ENCODE results near the gene CASP10. TPM values are rescaled to one million over a fixed set of nuclear protein-coding genes. Genes with fewer than 3 reads are reported as not detected.

The CASP10 gene
- total and polyA plus RNA-seq, 2 of the 13 experiments (the other 11 are each of a cell fraction or from before 2014, with no cell fraction given) = 22.2 to 23.8 TPM

DNA sequence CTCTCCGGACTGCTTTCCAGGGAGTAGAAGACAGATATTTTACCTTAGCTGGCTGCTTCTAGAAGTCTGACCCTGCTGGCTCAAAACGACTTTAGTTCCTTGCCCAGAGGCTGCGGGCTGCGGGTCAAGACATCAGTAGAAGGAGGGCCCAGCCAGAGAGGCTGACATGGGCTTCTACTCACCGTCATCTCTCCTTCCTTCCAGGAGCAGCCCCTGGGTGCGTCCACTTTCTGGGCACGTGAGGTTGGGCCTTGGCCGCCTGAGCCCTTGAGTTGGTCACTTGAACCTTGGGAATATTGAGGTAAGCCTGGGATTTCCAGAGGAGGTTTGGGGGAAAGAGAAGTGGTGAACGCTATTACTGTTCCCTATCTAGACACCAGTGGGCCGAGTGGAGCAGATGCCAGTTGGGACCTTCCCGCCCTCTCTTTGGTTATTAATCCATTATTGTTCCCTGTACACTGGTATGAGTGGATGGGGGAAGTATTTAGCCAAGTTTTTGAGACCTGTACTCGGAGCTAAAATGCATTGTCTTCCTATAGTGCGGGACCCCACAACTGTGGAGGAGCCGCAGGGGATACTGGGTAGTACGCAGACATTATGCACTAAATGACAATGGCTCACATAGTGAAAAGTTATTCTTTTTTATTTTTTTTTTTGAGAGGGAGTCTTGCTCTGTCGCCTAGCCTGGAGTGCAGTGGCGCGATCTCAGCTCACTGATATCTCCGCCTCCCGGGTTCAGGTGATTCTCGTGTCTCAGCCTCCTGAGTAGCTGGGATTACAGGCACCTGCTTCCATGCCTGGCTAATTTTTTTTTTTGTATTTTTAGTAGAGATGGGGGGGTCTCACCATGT is 51.1 kb downstream of the CASP10 start (continued):
- TF ChIP-seq MIXL1 (CRISPR knock-in tag; IDR thresholded peaks at IDR 0.05) (no peak), ZNF20 (CRISPR knock-in tag; IDR thresholded peaks at IDR 0.05) (no peak), ZNF850 (CRISPR knock-in tag; conservative IDR thresholded peaks at IDR 0.05) (no peak), ASH2L (IDR thresholded peaks at IDR 0.05; ENCODE audit: insufficient read length, low read depth, low read length) (no peak), NFYB (CRISPR knock-in tag; IDR thresholded peaks at IDR 0.05) (no peak), NFRKB (IDR thresholded peaks at IDR 0.05) (no peak), ZNF777 (CRISPR knock-in tag; IDR thresholded peaks at IDR 0.05) (no peak), ZC3H4 (CRISPR knock-in tag; IDR thresholded peaks at IDR 0.05; ENCODE audit: borderline replicate concordance) (no peak), SRSF9 (IDR thresholded peaks at IDR 0.05; ENCODE audit: borderline replicate concordance, insufficient read depth, low read depth, low read length, poor library complexity, severe bottlenecking) (no peak), HMG20B (CRISPR knock-in tag; conservative IDR thresholded peaks at IDR 0.05) (no peak), ZBTB38 (CRISPR knock-in tag; IDR thresholded peaks at IDR 0.05) (no peak), HOXA7 (CRISPR knock-in tag; IDR thresholded peaks at IDR 0.05) (no peak), TCF7 (IDR thresholded peaks at IDR 0.05; ENCODE audit: low read depth) (no peak)
- TF ChIP-seq, protein P1, sequence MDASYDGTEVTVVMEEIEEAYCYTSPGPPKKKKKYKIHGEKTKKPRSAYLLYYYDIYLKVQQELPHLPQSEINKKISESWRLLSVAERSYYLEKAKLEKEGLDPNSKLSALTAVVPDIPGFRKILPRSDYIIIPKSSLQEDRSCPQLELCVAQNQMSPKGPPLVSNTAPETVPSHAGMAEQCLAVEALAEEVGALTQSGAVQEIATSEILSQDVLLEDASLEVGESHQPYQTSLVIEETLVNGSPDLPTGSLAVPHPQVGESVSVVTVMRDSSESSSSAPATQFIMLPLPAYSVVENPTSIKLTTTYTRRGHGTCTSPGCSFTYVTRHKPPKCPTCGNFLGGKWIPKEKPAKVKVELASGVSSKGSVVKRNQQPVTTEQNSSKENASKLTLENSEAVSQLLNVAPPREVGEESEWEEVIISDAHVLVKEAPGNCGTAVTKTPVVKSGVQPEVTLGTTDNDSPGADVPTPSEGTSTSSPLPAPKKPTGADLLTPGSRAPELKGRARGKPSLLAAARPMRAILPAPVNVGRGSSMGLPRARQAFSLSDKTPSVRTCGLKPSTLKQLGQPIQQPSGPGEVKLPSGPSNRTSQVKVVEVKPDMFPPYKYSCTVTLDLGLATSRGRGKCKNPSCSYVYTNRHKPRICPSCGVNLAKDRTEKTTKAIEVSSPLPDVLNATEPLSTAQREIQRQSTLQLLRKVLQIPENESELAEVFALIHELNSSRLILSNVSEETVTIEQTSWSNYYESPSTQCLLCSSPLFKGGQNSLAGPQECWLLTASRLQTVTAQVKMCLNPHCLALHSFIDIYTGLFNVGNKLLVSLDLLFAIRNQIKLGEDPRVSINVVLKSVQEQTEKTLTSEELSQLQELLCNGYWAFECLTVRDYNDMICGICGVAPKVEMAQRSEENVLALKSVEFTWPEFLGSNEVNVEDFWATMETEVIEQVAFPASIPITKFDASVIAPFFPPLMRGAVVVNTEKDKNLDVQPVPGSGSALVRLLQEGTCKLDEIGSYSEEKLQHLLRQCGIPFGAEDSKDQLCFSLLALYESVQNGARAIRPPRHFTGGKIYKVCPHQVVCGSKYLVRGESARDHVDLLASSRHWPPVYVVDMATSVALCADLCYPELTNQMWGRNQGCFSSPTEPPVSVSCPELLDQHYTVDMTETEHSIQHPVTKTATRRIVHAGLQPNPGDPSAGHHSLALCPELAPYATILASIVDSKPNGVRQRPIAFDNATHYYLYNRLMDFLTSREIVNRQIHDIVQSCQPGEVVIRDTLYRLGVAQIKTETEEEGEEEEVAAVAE (CRISPR knock-in tag; IDR thresholded peaks at IDR 0.05; ENCODE audit: borderline replicate concordance) = no peak
- TF ChIP-seq, protein P2, sequence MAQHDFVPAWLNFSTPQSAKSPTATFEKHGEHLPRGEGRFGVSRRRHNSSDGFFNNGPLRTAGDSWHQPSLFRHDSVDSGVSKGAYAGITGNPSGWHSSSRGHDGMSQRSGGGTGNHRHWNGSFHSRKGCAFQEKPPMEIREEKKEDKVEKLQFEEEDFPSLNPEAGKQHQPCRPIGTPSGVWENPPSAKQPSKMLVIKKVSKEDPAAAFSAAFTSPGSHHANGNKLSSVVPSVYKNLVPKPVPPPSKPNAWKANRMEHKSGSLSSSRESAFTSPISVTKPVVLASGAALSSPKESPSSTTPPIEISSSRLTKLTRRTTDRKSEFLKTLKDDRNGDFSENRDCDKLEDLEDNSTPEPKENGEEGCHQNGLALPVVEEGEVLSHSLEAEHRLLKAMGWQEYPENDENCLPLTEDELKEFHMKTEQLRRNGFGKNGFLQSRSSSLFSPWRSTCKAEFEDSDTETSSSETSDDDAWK (CRISPR knock-in tag; IDR thresholded peaks at IDR 0.05) = no peak
- TF ChIP-seq, protein P3, sequence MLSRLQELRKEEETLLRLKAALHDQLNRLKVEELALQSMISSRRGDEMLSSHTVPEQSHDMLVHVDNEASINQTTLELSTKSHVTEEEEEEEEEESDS (CRISPR knock-in tag; IDR thresholded peaks at IDR 0.05; ENCODE audit: borderline replicate concordance) = no peak
- TF ChIP-seq, protein P4, sequence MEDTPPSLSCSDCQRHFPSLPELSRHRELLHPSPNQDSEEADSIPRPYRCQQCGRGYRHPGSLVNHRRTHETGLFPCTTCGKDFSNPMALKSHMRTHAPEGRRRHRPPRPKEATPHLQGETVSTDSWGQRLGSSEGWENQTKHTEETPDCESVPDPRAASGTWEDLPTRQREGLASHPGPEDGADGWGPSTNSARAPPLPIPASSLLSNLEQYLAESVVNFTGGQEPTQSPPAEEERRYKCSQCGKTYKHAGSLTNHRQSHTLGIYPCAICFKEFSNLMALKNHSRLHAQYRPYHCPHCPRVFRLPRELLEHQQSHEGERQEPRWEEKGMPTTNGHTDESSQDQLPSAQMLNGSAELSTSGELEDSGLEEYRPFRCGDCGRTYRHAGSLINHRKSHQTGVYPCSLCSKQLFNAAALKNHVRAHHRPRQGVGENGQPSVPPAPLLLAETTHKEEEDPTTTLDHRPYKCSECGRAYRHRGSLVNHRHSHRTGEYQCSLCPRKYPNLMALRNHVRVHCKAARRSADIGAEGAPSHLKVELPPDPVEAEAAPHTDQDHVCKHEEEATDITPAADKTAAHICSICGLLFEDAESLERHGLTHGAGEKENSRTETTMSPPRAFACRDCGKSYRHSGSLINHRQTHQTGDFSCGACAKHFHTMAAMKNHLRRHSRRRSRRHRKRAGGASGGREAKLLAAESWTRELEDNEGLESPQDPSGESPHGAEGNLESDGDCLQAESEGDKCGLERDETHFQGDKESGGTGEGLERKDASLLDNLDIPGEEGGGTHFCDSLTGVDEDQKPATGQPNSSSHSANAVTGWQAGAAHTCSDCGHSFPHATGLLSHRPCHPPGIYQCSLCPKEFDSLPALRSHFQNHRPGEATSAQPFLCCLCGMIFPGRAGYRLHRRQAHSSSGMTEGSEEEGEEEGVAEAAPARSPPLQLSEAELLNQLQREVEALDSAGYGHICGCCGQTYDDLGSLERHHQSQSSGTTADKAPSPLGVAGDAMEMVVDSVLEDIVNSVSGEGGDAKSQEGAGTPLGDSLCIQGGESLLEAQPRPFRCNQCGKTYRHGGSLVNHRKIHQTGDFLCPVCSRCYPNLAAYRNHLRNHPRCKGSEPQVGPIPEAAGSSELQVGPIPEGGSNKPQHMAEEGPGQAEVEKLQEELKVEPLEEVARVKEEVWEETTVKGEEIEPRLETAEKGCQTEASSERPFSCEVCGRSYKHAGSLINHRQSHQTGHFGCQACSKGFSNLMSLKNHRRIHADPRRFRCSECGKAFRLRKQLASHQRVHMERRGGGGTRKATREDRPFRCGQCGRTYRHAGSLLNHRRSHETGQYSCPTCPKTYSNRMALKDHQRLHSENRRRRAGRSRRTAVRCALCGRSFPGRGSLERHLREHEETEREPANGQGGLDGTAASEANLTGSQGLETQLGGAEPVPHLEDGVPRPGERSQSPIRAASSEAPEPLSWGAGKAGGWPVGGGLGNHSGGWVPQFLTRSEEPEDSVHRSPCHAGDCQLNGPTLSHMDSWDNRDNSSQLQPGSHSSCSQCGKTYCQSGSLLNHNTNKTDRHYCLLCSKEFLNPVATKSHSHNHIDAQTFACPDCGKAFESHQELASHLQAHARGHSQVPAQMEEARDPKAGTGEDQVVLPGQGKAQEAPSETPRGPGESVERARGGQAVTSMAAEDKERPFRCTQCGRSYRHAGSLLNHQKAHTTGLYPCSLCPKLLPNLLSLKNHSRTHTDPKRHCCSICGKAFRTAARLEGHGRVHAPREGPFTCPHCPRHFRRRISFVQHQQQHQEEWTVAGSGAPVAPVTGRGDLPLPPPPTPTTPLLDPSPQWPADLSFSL (CRISPR knock-in tag; IDR thresholded peaks at IDR 0.05) = no peak

All from HepG2 (cell line).